ENCODE measurements around the gene RUFY1.
A peak's percentile ranks its signal among the peaks of the same experiment; 100 is the strongest.
"Not testable (repeated sequence)": the region's sequence is repeated elsewhere in the genome, so short reads cannot be mapped to it uniquely, and the experiment has no call there.

The RUFY1 gene, protein sequence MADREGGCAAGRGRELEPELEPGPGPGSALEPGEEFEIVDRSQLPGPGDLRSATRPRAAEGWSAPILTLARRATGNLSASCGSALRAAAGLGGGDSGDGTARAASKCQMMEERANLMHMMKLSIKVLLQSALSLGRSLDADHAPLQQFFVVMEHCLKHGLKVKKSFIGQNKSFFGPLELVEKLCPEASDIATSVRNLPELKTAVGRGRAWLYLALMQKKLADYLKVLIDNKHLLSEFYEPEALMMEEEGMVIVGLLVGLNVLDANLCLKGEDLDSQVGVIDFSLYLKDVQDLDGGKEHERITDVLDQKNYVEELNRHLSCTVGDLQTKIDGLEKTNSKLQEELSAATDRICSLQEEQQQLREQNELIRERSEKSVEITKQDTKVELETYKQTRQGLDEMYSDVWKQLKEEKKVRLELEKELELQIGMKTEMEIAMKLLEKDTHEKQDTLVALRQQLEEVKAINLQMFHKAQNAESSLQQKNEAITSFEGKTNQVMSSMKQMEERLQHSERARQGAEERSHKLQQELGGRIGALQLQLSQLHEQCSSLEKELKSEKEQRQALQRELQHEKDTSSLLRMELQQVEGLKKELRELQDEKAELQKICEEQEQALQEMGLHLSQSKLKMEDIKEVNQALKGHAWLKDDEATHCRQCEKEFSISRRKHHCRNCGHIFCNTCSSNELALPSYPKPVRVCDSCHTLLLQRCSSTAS

DNA sequence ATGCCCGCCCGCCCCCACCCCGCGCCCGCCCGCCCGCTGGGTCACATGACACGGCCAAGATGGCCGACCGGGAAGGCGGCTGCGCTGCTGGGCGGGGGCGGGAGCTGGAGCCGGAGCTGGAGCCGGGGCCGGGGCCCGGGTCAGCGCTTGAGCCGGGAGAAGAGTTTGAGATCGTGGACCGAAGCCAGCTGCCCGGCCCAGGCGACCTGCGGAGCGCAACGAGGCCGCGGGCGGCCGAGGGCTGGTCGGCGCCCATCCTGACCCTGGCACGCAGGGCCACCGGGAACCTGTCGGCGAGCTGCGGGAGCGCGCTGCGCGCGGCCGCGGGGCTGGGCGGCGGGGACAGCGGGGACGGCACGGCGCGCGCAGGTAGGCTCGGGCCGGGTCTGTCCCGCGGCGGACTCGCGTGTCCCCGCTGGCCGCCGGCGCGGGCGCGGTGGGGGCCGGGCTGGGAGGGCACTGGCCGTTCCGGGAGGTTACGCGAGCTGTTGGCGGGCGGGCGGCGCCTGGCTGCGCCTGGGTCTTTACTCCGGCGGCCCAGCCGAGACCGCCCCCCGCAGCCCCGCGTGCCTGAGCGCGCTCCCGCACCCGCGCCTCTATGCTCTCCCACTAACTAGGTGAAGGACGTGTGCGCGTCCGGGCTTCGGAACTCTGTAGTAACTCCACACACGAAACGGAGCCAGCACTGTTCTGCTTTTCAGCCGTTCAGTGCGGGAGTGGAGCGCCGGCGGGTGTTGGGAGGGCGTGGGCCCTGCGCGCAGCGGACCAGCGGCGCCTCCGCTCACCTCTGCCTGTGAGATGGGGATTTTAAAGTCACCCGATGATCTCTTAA, at the start of gene RUFY1:
Gene RUFY1 (plus strand): TSS at position 44 of the 832 bp plus-strand sequence. CDS start 16 bp downstream, at position 60.
- peak; percentile 76 for DNase-seq

DNA sequence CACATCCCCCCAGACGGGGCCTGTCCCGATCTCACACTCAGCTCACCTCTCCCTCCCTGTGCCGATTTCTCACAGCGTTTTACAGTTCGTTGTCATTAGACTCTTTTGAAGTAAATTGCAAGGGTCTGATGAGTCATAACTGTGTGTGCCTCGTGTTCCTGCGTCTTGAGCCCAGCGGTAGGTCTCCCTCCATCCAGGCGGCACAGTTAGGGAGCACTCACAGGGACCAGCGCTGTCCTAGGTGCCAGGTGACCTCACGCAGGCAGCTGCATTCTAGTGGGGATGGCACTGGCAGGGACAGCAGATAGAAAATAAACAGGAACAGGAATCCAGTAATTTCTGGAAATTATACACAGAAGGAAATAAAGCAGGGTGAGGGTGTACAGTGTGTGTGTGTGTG, 48.4 kb upstream of the RUFY1 start:
- DNase-seq = not testable (repeated sequence)

DNA sequence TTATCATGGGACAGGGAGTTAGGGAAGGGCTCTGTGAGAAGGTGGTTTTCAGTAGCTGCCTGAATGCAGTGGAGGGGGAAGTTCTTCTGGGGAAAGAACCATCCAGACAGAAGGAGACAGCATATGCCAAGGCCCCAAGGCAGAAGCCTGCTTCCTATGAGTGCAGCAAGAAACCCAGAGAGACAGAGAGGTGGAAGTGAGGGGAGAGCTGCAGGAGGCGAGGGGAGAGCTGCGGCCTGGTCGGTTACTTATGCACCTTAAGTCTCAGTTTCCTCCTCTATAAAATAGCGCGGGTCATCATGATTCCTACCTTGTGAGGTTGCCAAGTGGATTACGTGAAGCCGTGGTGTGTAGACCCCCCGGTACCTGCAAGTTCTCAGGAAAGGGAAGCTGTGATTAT, 47.9 kb upstream of the RUFY1 start:
- DNase-seq = not testable (repeated sequence)

DNA sequence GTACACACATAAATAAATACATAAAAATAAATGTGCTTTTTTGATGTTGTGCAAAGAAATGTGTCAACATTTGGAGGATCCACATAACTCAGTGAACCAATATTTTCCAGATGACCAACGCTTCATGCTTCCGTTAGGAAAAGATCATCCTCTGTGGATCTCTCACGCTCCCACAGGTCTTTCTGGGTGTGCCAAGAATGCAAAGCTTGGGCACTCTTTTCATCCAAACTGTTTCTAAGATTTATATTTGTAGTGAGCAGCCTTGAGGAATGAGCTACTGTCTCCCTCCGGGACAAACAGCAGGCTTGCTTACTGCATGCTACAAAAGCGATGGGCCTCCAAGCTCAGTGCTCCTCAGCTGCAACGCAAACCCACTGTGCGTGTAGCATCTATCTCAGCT, 46.2 kb upstream of the RUFY1 start:
- no peak for DNase-seq

DNA sequence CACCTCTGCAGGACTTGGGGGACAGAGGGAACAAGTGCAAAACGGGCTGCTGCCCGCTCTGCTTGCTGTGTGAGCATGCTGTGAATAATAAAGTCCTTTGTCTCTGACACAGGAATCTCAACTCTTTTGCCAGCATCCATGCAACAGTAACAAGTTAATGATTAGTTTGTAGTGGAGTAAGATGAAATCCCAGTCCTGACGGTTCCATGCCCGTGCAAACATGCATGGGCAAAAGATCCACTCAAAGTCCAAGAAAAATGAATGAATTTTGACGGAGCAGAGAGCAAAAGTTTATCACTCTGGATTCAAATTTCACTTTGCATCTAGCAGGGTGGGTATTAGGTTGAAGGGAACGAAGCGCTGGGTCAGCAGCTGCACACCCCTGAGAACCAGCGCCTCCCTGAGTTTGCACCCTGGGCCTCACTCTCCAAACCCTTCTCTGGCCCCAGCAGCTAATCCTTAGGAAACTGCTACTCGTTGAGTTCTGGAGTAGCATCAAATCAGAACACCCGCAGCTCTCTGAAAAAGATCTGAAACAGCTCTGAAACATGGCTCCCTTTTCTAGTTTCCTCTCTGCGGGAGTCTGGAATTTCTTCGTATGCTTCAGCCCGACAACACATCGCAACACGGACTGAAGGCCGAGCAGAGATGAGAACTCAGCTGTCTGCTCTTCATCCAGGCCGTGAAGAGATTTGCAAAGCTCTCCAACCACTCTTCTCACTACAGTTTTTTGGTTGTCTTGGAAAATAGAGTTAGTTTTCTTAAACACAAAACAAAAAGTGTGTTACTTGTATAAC, 45.6 kb upstream of the RUFY1 start:
- DNase-seq = no peak

DNA sequence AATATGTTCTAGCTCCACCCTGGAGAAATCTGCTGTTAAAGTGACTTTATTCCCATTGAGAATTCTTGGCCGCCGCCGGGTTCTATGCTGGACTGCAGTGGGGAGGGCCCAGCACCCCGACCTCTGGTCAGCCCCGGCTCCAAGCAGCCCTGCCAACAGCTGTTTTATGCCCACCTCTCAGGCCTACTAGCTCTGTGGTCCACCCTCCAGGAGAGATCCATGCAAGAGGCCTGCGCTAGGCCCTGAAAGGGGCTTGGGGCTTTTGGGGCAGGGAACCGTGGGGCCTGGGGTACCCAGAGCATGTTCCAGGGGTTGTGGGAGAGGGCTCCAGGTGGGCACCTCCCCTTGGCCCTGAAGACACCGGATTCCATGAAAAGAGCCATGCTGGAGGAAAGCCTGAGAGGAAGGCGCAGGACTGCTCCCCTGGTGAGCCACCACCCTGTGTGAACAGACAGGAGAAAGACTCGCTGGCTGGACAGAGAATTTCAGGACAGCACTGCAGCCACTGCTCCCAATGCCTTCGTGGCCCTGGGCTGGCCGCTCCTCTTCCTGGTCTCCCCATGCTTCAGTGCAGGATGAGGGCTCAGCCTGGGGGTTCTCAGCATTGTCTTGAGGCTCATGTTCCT, 44.6 kb upstream of the RUFY1 start:
- DNase-seq = no peak

DNA sequence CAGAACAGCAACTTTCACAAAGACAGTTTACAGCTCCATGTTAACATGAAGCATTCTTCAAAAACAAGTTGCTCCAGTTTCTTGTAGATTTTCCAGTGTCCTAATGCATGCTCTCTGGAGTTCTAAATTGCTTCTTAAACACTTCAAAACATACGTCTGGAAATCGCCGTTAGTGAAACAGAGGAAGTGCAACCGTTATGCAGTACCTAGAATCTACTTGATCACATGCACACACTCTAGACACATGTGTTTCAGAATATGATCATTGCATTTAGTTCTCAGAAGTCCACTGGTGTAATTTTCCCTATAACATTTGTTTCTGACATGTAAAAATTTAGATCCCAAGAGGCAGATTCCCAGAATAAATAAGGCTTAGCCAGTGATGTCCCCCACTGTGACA, 41.1 kb upstream of the RUFY1 start:
- DNase-seq = no peak

DNA sequence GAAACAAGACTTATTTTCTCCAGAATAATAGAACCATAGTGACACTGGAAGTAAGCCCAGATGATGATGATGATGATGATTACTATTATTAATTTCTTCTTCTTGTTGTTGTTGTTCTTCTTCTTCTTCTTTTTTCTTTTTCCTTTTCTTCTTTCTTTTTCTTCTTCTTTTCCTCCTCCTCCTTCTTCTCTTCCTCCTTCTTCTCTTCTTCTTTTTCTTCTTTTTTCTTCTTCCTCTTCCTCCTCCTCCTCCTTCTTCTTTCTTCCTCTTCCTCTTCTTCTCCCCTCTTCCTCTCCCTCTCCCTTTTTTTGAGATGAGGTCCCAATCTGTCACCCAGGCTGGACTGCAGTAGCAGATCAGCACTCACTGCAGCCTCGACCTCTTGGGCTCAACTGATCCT, 40.5 kb upstream of the RUFY1 start:
- no peak for DNase-seq

DNA sequence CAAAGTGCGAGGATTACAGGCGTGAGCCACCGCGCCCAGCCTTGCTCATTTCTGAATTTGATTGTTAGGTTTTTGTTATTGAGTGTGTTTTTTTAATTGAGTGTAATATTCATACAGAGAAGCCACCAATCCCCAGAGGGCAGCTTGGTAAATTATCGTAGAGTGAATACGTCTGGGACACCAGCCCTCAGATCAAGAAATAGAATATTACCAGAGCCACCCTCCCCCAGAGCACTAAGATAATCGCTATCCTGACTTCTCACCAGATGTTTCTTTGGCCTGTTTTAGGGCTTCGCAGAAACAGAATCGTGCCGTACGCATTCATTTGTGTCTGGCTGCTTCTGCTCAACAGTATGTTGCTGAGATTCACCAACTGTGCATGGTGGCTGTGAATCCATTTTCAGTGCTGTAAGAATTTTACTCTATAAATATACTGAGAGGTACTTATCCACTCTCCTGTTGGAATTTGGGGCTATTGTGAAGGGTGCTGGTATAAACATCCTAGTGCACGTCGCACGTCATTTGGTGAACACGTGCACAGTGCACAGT, 37.8 kb upstream of the RUFY1 start:
- no peak for DNase-seq

DNA sequence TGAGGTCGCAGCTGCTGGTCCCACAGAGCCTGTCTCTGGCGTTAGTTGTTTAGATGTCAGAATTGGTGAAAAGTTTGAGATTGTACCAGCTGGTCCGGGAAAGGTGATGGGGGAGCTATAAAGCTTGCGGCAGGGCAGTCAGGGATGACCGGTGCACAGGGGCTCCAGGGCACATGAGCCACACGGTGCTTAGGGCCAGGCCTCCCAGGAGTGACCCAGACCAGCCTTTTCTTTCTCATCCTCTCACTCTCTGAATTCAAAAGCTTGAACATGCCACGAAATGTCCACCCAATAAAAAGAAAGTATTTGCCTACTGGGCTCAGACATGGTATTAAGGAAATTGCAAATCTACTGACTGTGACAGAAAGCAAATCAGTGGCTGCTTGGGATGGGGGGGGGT, 34.9 kb upstream of the RUFY1 start:
- DNase-seq = not testable (repeated sequence)

DNA sequence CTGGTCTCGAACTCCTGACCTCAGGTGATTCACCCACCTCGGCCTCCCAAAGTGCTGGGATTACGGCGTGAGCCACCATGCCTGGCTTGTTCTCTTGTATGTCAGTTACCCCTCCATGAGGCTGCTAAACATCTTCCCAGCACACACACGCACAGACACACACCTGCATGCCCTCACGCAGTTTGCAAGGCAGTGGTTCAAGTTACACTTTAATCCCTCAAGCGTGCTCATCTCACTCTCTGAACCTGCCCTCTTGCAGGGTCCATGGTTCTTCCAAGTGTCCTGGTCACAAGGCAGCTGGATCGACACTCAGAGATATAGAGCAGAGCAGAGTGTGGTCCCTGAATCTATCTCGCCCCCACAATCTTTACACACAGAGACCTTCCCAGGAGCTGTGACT, 34.1 kb upstream of the RUFY1 start:
- no peak for DNase-seq

DNA sequence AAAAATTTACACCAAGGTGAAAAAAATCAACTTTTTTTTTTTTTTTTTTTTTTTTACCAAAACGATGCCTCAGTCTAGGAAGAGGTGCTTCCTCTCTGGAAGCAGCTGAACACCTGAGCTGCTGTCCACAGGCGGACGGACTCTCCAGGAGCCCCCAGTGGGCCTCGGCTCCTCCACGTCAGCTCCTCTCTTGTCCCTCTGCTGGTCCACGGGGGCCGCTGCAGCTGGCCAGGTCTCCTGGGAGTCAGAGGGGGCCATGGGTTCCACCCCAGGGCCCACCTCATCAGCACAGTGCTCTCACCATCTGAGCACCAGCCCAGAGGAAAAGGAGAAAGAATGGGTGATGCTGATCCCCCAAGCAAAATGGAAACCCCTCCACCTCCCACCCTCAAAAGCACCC, 32.6 kb upstream of the RUFY1 start:
- not testable (repeated sequence) for DNase-seq

DNA sequence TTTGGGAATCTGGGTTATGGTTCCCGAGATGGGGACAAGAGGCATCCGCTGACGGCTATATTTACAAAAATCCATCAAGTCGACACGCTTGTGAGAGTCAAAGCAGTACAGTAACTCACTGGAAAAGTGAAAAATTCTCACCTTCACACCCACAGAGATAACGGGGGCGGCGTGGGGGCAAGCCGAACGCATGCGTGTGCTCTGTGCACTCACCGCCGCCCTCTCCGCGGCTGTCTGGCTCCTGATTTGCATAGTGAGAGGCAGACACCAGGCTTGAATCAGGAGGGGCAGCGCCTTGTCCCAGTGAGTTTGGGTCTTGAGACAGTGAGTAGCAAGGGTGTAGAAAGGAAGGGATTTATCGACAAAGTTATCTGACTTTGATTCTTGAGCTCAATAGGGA, 32.0 kb upstream of the RUFY1 start:
- not testable (repeated sequence) for DNase-seq

DNA sequence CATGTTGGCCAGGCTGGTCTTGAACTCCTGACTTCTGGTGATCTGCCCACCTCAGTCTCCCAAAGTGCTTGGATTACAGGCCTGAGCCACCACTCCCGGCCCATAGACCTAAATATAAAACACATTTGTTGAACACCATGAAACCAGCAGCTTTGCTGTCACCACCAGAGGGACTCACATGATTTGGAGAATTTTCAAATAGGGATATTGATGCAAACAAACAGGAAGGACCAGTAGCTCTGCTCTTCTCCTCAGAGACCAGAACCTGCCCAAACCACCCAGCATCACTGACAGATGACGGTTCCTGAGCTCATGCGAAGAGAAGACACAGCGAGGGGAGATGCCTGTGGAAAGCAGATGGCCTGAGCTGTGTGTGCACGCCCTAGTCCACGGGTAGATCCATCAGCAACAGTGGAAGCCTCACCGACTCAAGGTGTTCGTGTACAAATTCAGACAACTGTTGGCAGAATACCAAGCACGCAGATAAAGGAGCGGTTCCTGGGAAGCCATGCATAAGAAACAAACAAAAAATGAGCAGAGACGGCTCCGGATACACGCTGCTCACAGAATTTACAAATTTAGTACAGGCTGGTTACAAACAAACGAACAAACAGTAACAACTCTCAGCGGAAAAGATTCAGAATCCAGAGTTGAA, 30.8 kb upstream of the RUFY1 start:
- DNase-seq = not testable (repeated sequence)

DNA sequence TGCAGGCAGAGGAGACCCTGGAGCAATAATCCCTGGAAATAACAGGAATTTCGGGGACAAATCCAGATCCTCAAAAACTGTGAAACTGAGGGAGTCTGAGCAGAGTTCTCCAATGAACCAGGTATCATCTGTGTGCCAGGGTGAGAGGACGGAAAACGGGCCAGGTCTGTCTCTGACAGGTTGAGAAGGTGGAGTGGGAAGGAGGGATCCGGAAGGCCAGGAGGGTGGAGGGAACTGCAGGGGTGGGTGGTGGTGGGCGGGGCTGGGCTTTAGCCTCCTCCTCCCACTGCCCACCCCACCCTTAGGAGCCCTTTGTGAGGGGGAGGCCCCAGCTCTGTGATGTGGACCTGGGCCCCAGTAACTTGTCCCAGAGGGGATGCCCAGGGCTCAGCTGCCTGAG, 28.2 kb upstream of the RUFY1 start:
- DNase-seq = not testable (repeated sequence)

DNA sequence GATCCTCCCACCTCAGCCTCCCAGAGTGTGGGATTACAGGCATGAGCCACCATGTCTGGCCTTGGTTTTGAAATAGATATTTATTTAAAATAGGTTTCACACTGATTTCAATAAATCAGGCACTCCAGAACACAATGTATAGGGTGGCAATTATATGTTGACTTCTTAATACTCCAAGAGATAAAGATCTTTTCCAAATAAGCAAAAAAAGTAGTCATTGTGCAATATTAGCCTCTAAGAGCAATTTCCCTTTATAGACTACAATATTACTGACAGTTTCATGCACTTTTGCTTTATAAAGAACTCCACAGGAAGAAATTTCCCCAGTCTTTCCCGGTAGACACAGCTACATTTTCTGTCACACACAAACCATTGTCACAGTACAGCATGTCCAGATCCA, 23.4 kb upstream of the RUFY1 start:
- DNase-seq = no peak

DNA sequence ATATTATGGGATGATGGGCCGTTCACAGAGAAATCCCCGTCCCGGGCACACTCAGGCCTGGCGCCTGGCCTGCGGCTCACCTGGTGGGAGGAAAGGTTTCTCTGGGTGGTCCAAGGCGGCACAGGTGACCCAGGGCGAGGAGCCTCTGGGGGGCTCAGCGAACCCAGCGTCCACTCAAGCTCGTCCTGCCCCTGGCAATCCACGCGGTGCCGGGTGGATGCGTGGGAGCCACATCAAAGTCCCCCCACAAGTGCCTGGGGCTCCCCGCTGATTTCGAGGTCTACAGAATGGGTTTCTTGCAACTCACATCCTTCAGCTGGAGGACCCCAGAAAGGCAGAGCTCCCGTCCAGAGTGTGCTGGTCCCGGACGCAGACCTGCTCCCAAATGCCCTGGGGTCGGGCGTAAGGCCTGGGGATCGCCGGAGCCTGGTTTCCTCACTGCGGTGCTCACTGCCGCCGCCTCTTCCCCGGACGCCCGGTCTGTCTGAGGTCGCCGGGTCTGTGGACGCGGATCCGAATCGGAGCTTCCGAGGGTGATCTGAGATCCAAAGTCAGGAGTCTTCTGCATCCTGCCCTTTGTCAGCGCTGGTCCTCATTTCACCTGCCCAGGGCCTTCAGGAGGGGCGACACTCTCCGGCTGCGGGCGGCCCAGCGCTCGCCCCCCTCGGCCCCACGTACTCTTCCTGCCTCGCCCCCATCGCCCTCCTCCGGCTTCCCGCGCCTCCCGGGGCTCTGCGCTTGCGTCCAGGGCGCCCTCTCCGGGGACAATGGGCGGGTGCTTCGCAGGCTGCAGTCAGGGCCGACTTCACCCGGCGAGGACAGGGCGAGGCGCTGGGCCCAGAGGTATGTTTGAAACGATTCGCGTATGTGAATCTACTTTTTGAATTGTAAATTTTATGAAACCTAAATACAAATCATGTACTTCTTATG, 20.0 kb upstream of the RUFY1 start:
- peak; percentile 54 for DNase-seq

DNA sequence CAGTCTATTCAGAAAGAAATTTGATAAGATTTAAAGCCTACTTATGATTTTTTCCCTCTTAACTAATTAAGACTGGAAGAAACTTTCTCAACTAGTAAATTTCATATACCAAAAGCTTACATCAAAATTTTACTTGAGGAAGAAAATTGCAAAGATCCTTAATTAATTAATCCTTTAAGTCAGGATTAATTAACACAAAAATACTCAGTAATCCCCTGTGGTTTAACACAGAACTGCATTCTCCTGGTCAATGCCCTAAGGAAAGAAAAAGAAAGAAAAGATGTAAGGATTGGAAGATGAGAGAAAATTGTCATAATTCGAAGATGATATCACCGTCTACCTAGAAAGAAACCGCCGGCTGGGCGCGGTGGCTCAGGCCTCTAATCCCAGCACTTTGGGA, 17.3 kb upstream of the RUFY1 start:
- DNase-seq = no peak

DNA sequence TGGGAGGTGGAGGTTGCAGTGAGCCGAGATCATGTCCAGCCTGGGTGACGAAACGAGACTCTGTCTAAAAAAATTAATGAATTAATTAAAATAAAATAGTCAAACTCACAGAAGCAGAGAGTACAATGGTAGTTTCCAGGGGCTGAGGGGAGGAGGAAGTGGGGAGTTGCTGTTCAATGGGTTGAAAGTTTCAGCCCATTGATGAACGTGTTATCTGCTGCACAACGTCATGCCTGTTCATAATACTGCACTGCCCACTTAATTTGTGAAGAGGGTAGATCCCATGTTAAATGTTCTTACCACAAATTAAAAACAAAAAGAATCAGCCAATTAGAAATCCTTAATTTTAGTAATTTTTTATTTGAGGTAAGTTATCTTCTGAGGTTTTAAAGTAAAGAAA, 16.4 kb upstream of the RUFY1 start:
- DNase-seq = no peak

DNA sequence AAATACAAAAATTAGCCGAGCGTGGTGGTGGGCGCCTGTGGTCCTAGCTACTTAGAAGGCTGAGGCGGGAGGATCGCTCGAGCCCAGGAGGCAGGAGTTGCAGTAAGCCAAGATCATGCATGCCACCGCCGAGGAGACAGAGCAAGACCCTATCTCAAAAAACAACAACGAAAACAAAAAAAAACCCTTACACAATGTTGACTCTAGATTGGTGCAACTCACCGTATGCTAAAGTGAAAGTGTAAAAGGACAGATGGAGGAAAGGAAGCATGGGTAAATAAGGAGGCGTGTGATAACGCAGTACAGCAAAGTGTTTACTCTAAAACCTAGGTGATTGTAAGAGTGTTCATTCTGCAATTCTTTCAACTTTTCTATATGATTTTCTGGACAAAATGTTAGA, 15.9 kb upstream of the RUFY1 start:
- no peak for DNase-seq
